GM06990 (cell line): ENCODE measurements around the gene HENMT1.
"Not testable (repeated sequence)": the region's sequence is repeated elsewhere in the genome, so short reads cannot be mapped to it uniquely, and the experiment has no call there.

Experiments
- DNase-seq: peaks from one replicate; pipeline ENCODE4 v3.0.0-alpha.2; 2011; ENCODE audit not compliant: insufficient read length; ENCODE audit errors: extremely low read depth
- H3K27me3 ChIP-seq: replicated peaks from 2 replicates; pipeline ENCODE4 v1.6.0; 2011; ENCODE audit warnings: low read length; ENCODE audit not compliant: control insufficient read depth, insufficient read depth
- H3K36me3 ChIP-seq: 2 replicates; pipeline ENCODE4 v1.5.1; 2011; ENCODE audit warnings: low read length; ENCODE audit not compliant: control insufficient read depth, insufficient read depth
- H3K4me3 ChIP-seq: replicated peaks from 2 replicates; pipeline ENCODE4 v1.5.1; 2011; ENCODE audit warnings: low read depth, mild to moderate bottlenecking, control low read depth, low read length
- CTCF ChIP-seq: IDR thresholded peaks from 2 replicates; pipeline ENCODE4 v1.5.1; 2011; ENCODE audit warnings: low read length, control low read depth, mild to moderate bottlenecking, inconsistent platforms; ENCODE audit not compliant: insufficient read depth, poor library complexity, severe bottlenecking

HENMT1 gene

GRCh38 chr1:108661030-108661609, at the start of gene HENMT1:
Gene HENMT1, minus strand, starts transcription at chr1:108661093. Its CDS starts 1,209 bp downstream, at chr1:108659884.
- DNase-seq: peak; percentile 89
- Histone ChIP-seq H3K4me3 (peak within 1 kb of the TSS; percentile 64), H3K27me3 (no peaks in the 10 kb centered on the region)

GRCh38 chr1:108708691-108709660, 48.1 kb upstream of the HENMT1 start:
- no peak for DNase-seq
- no peak overlapping the region for H3K4me3 ChIP-seq
- peak; percentile 68 for TF ChIP-seq CTCF
- H3K36me3 ChIP-seq: no peaks in the 10 kb centered on the region
- no peaks in the 10 kb centered on the region for H3K27me3 ChIP-seq

More at GRCh38 chr1:108661030-108661609, at the start of gene HENMT1:
- H3K36me3 ChIP-seq: no peaks in the 10 kb centered on the region
- TF ChIP-seq CTCF: no peak

GRCh38 chr1:108706643-108707042, 45.8 kb upstream of the HENMT1 start:
- TF ChIP-seq CTCF: no peak
- Histone ChIP-seq H3K36me3 (no peaks in the 10 kb centered on the region), H3K4me3 (no peak overlapping the region), H3K27me3 (no peaks in the 10 kb centered on the region)
- DNase-seq: no peak

- H3K27me3 ChIP-seq: no peaks in the 10 kb centered on the region
- no peak for TF ChIP-seq CTCF
- no peak for DNase-seq
- no peak overlapping the region for H3K4me3 ChIP-seq
- H3K36me3 ChIP-seq: peaks cover 2% of the 10 kb centered on the region
Measured at GRCh38 chr1:108704496-108704895, 43.6 kb upstream of the HENMT1 start.

GRCh38 chr1:108703939-108704338, 43.0 kb upstream of the HENMT1 start:
- Histone ChIP-seq H3K4me3 (no peak overlapping the region), H3K27me3 (no peaks in the 10 kb centered on the region), H3K36me3 (peaks cover 8% of the 10 kb centered on the region)
- DNase-seq: no peak
- no peak for TF ChIP-seq CTCF

GRCh38 chr1:108702109-108702508, 41.2 kb upstream of the HENMT1 start:
- H3K4me3 ChIP-seq, H3K27me3 ChIP-seq, DNase-seq: not testable (repeated sequence)
- H3K36me3 ChIP-seq: peaks cover 11% of the 10 kb centered on the region
